GM04504 (cell line): ENCODE data around the gene DCAF5.
"Not testable (repeated sequence)": the region's sequence is repeated elsewhere in the genome, so short reads cannot be mapped to it uniquely, and the experiment has no call there.

ENCODE experiments used
- DNase-seq: peaks from one replicate; pipeline ENCODE4 v3.0.0-alpha.2; 2012; ENCODE audit warnings: low read depth

DCAF5 gene

GRCh38 chr14:69072584-69072983 is 80.3 kb downstream of the DCAF5 start:
- DNase-seq: no peak

GRCh38 chr14:69068744-69069421 is 84.0 kb downstream of the DCAF5 start:
- peak; percentile 63 for DNase-seq

GRCh38 chr14:69066396-69067171 is 86.3 kb downstream of the DCAF5 start:
- no peak for DNase-seq

GRCh38 chr14:69065934-69066333 is 87.0 kb downstream of the DCAF5 start:
- not testable (repeated sequence) for DNase-seq

GRCh38 chr14:69064596-69064995 is 88.3 kb downstream of the DCAF5 start:
- DNase-seq: no peak

- peak; percentile 96 for DNase-seq
These were observed 93.0 kb downstream of the DCAF5 start for GRCh38 chr14:69059658-69060623.

- DNase-seq: no peak
These were observed 96.7 kb downstream of the DCAF5 start for GRCh38 chr14:69055999-69056788.

GRCh38 chr14:69055125-69055524 is 97.8 kb downstream of the DCAF5 start:
- DNase-seq: no peak

GRCh38 chr14:69054030-69054429 is 98.9 kb downstream of the DCAF5 start:
- no peak for DNase-seq

- DNase-seq: no peak
These were observed 100.7 kb downstream of the DCAF5 start for GRCh38 chr14:69052181-69052601.

- DNase-seq: no peak
These were observed 102.4 kb downstream of the DCAF5 start for GRCh38 chr14:69050240-69051184.

- no peak for DNase-seq
These were observed 103.2 kb downstream of the DCAF5 start for GRCh38 chr14:69049675-69050074.

- no peak for DNase-seq
These were observed 104.5 kb downstream of the DCAF5 start for GRCh38 chr14:69048456-69048855.

- no peak for DNase-seq
These were observed 105.7 kb downstream of the DCAF5 start for GRCh38 chr14:69047255-69047654.

- DNase-seq: no peak
These were observed 106.5 kb downstream of the DCAF5 start for GRCh38 chr14:69046476-69046860.

- no peak for DNase-seq
These were observed 107.0 kb downstream of the DCAF5 start for GRCh38 chr14:69045857-69046475.

- DNase-seq: no peak
These were observed 107.9 kb downstream of the DCAF5 start for GRCh38 chr14:69044965-69045555.

GRCh38 chr14:69044296-69044695 is 108.6 kb downstream of the DCAF5 start:
- no peak for DNase-seq

- no peak for DNase-seq
These were observed 109.2 kb downstream of the DCAF5 start for GRCh38 chr14:69043596-69044260.
